ENCODE data around the gene AMDHD2.

The AMDHD2 gene

GRCh38 chr16:2482708-2483534 lies 37.2 kb upstream of the AMDHD2 start:
- peak; percentile 63 to 82 (median 73) for DNase-seq

- no peak for DNase-seq
Measured at GRCh38 chr16:2483939-2484897, 36.0 kb upstream of the AMDHD2 start.

- no peak for DNase-seq
Measured at GRCh38 chr16:2484898-2485508, 35.2 kb upstream of the AMDHD2 start.

- DNase-seq: no peak
Measured at GRCh38 chr16:2485811-2486507, 34.2 kb upstream of the AMDHD2 start.

GRCh38 chr16:2486645-2487516 lies 33.3 kb upstream of the AMDHD2 start:
- DNase-seq: peak in 2 of 3 experiments; percentile 20 to 81

- no peak for DNase-seq
Measured at GRCh38 chr16:2487517-2487842, 32.7 kb upstream of the AMDHD2 start.

GRCh38 chr16:2487903-2488531 lies 32.2 kb upstream of the AMDHD2 start:
- DNase-seq: no peak

- DNase-seq: no peak
Measured at GRCh38 chr16:2489581-2489980, 30.6 kb upstream of the AMDHD2 start.

- DNase-seq: peak; percentile 65 to 95 (median 79)
Measured at GRCh38 chr16:2490190-2491105, 29.7 kb upstream of the AMDHD2 start.

GRCh38 chr16:2492292-2492691 lies 27.9 kb upstream of the AMDHD2 start:
- no peak for DNase-seq

- DNase-seq: no peak
Measured at GRCh38 chr16:2493605-2494004, 26.6 kb upstream of the AMDHD2 start.

GRCh38 chr16:2494616-2495015 lies 25.6 kb upstream of the AMDHD2 start:
- no peak for DNase-seq

GRCh38 chr16:2495041-2495440 lies 25.1 kb upstream of the AMDHD2 start:
- DNase-seq: no peak

- DNase-seq: no peak
Measured at GRCh38 chr16:2496223-2497115, 23.7 kb upstream of the AMDHD2 start.

- no peak for DNase-seq
Measured at GRCh38 chr16:2497116-2497630, 23.0 kb upstream of the AMDHD2 start.

GRCh38 chr16:2497695-2498484 lies 22.3 kb upstream of the AMDHD2 start:
- no peak for DNase-seq

- no peak for DNase-seq
Measured at GRCh38 chr16:2498531-2499253, 21.5 kb upstream of the AMDHD2 start.

All from NCI-H1417 (cell line).